Transverse colon (tissue), 4 donors: ENCODE data around the gene TSPAN31. TPM values are rescaled to one million over a fixed set of nuclear protein-coding genes. Genes with fewer than 3 reads are reported as not detected.

ENCODE experiments used
- DNase-seq: peaks from one replicate; pipeline ENCODE4 v3.0.0-alpha.2; 2019
- H3K27ac ChIP-seq, 4 donors: fragments of 200-600 bp; sonication (generic); 2 replicates each; pipeline ENCODE4 v1.5.1; 2016 to 2018; ENCODE audit warnings: inconsistent platforms in 4 of 4
- H3K27me3 ChIP-seq: fragments of 200-600 bp; sonication (generic); 2 replicates; pipeline ENCODE4 v1.5.1; 2017; ENCODE audit warnings: inconsistent platforms
- H3K36me3 ChIP-seq, 4 donors: fragments of 200-600 bp; sonication (generic); 2 replicates each; pipeline ENCODE4 v1.5.1; 2017 to 2019; ENCODE audit warnings: inconsistent platforms in 4 of 4
- H3K4me1 ChIP-seq, 4 donors: fragments of 200-600 bp; sonication (generic); 2 replicates each; pipeline ENCODE4 v1.5.1; 2017 to 2020; ENCODE audit warnings: inconsistent platforms in 4 of 4
- H3K4me3 ChIP-seq, 4 donors: fragments of 200-600 bp; sonication (generic); 1 replicate in 1 of 4; 2 replicates in 3 of 4; pipeline versions ENCODE4 v1.5.1 to v1.6.1; 2017 to 2019; ENCODE audit warnings: inconsistent platforms in 4 of 4
- H3K9me3 ChIP-seq, 2 donors: fragments of 200-600 bp; sonication (generic); 2 replicates each; pipeline ENCODE4 v1.5.1; 2017 to 2019; ENCODE audit warnings: inconsistent platforms in 2 of 2
- CTCF ChIP-seq, 5 experiments: fragments of 200-600 bp in 3 of 5; fragments of 450-650 bp in 2 of 5; sonication (generic) in 3 of 5; IDR thresholded peaks; 1 replicate in 2 of 5; 2 replicates in 3 of 5; pipeline ENCODE4 v1.5.1; 2016 to 2017; ENCODE audit warnings: antibody characterized with exemption in 5 of 5, inconsistent platforms in 3 of 5, mild to moderate bottlenecking in 2 of 5, moderate library complexity in 1 of 5
- EP300 ChIP-seq: sonication (generic); formaldehyde crosslinking; IDR thresholded peaks from one replicate; pipeline ENCODE4 v1.6.1; 2017; ENCODE audit warnings: antibody characterized with exemption, low read depth
- POLR2A ChIP-seq: fragments of 450-650 bp; IDR thresholded peaks from one replicate; pipeline ENCODE4 v1.6.1; 2016; ENCODE audit warnings: antibody characterized with exemption, mild to moderate bottlenecking, moderate library complexity
- POLR2AphosphoS5 ChIP-seq, 3 donors: sonication (generic); formaldehyde crosslinking; IDR thresholded peaks; one replicate each; pipeline ENCODE4 v1.6.1; 2016; ENCODE audit warnings: antibody characterized with exemption in 3 of 3
- WGBS, 2 donors: methylation state at CpG; one replicate each; pipeline ENCODE4 v1.1.5; 2018; ENCODE audit warnings: low coverage in 1 of 2; 5-methylcytosine and 5-hydroxymethylcytosine counted together
- in situ Hi-C, 4 donors: fragments of 200-750 bp; cut with MboI; loops; one replicate each; pipeline versions ENCODE4 v1.15.0 to v1.15.1; 2017; ENCODE audit warnings: low sequenced_read_pairs in 3 of 4, low pct_ligation_motif_present in 1 of 4, low pct_unique_long_range_greater_than_20kb in 1 of 4
- intact Hi-C: fragments of 100-400 bp; cut with DNase I; formaldehyde crosslinking; loops from one replicate; pipeline ENCODE4 v1.15.1; 2023; ENCODE audit warnings: low total_unique reads
- total RNA-seq, 4 donors: library from RNA; depleted of rRNA; stranded (reverse); fragments of >200 nt; gene quantifications; one replicate each; pipeline ENCODE4 v1.1.0, GENCODE V29; 2016

The TSPAN31 gene
- total RNA-seq, 4 donors from 2014 or later: 20.6 to 73.3 (median 42.8) TPM

GRCh38 chr12:57737467-57738460 lies 7.1 kb upstream of the TSPAN31 start:
- H3K9me3 ChIP-seq: no peaks in the 10 kb centered on the region
- H3K36me3 ChIP-seq: no peaks in the 10 kb centered on the region
- H3K27me3 ChIP-seq: peaks cover 74% of the 10 kb centered on the region
- in situ Hi-C loops: no loop called here
- H3K4me1 ChIP-seq: peaks cover 20 to 40% (median 26%) of the 10 kb centered on the region in 4 donors
- WGBS, 2 donors: 43% methylated on average over 82 of the region's 110 CpGs; no CpG with 5 or more reads in 1 of the 2 donors
- intact Hi-C loops: no loop called here
- H3K27ac ChIP-seq: no peak overlapping the region
- no peak for DNase-seq
- TF ChIP-seq CTCF (IDR thresholded peaks at IDR 0.05): peak in 1 of 5 experiments; percentile 12
- no peak for TF ChIP-seq POLR2AphosphoS5 (IDR thresholded peaks at IDR 0.05)
- H3K4me3 ChIP-seq: peak overlapping the region in 2 of 4 donors; percentile 23 to 35

GRCh38 chr12:57738661-57739237 lies 6.1 kb upstream of the TSPAN31 start, which contains the start of gene AGAP2:
Gene AGAP2 (minus strand): TSS chr12:57738742. CDS start chr12:57738246, 496 bp downstream.
- in situ Hi-C loops (no loop called here), intact Hi-C loops (no loop called here)
- Histone ChIP-seq H3K27me3 (peaks cover 70% of the 10 kb centered on the region), H3K9me3 (no peaks in the 10 kb centered on the region), H3K4me1 (peaks cover 20 to 41% (median 26%) of the 10 kb centered on the region in 4 donors), H3K27ac (no peak within 1 kb of the TSS), H3K36me3 (no peaks in the 10 kb centered on the region), H3K4me3 (peak within 1 kb of the TSS in 2 of 4 donors; percentile 23 to 35)
- WGBS, 2 donors: 8 to 35% methylated on average over 12 to 36 of the region's 36 CpGs
- no peak for TF ChIP-seq EP300
- TF ChIP-seq POLR2AphosphoS5 (IDR thresholded peaks at IDR 0.05): no peak
- no peak for TF ChIP-seq CTCF (IDR thresholded peaks at IDR 0.05)
- TF ChIP-seq POLR2A: no peak
- no peak for DNase-seq

- no peak for DNase-seq
- TF ChIP-seq CTCF (IDR thresholded peaks at IDR 0.05) (no peak), POLR2A (no peak), EP300 (no peak), POLR2AphosphoS5 (IDR thresholded peaks at IDR 0.05) (no peak)
- Histone ChIP-seq H3K36me3 (no peaks in the 10 kb centered on the region), H3K9me3 (no peaks in the 10 kb centered on the region), H3K27ac (no peak overlapping the region), H3K4me3 (no peak overlapping the region), H3K4me1 (peaks cover 20 to 47% (median 28%) of the 10 kb centered on the region in 4 donors), H3K27me3 (peaks cover 63% of the 10 kb centered on the region)
- in situ Hi-C loops (no loop called here), intact Hi-C loops (no loop called here)
- 37% methylated on average over 7 of the region's 7 CpGs; no CpG with 5 or more reads in 1 of the 2 donors for WGBS, 2 donors
Observed at GRCh38 chr12:57739387-57739786, 5.5 kb upstream of the TSPAN31 start.

GRCh38 chr12:57739914-57740538 lies 4.8 kb upstream of the TSPAN31 start:
- in situ Hi-C loops: no loop called here
- TF ChIP-seq POLR2AphosphoS5 (IDR thresholded peaks at IDR 0.05) (no peak), EP300 (no peak), POLR2A (no peak), CTCF (IDR thresholded peaks at IDR 0.05) (no peak)

More at GRCh38 chr12:57739914-57740538, 4.8 kb upstream of the TSPAN31 start:
- no peak for DNase-seq
- no peak overlapping the region for H3K4me3 ChIP-seq
- H3K27ac ChIP-seq: no peak overlapping the region
- WGBS, 2 donors: 55% methylated on average over 10 of the region's 10 CpGs; no CpG with 5 or more reads in 1 of the 2 donors
- no peaks in the 10 kb centered on the region for H3K9me3 ChIP-seq
- H3K36me3 ChIP-seq: no peaks in the 10 kb centered on the region
- peaks cover 20 to 48% (median 28%) of the 10 kb centered on the region in 4 donors for H3K4me1 ChIP-seq
- H3K27me3 ChIP-seq: peaks cover 57% of the 10 kb centered on the region
- intact Hi-C loops: no loop called here
